Activated CD8-positive, alpha-beta T cell treated with anti-CD3 and anti-CD28 coated beads, Interleukin-2, amount 10 ng/mL, durations not matched to agents 7 days and 5 days (primary cell): ENCODE results near the gene IFT43. TPM values are rescaled to one million over a fixed set of nuclear protein-coding genes. Genes with fewer than 3 reads are reported as not detected.
A peak's percentile ranks its signal among the peaks of the same experiment; 100 is the strongest.

Experiments used
- ATAC-seq: fragments of 150-1000 bp; cut with Tn5 transposase; one replicate; pipeline ENCODE4 v1.10.0; 2021; ENCODE audit warnings: moderate library complexity
- CTCF ChIA-PET: fragments of 350-600 bp; sonication (Branson Sonifier 250); formaldehyde crosslinking; loops from one replicate; lab custom pipeline; 2021; ENCODE audit warnings: antibody characterized with exemption; lab: Charles Lee
- POLR2A ChIA-PET: fragments of 350-600 bp; sonication (Branson Sonifier 250); formaldehyde crosslinking; loops from one replicate; lab custom pipeline; 2021; ENCODE audit warnings: antibody characterized with exemption; lab: Charles Lee
- DNase-seq: peaks from one replicate; pipeline ENCODE4 v3.0.0-alpha.2; 2020
- H3K27ac Mint-ChIP-seq: one replicate; pipeline ENCODE4 v1.8.0; 2021; ENCODE audit warnings: mild to moderate bottlenecking, mixed read lengths
- H3K27me3 Mint-ChIP-seq: one replicate; pipeline ENCODE4 v1.8.0; 2021; ENCODE audit warnings: low read depth, mixed read lengths
- H3K36me3 Mint-ChIP-seq: one replicate; pipeline ENCODE4 v1.8.0; 2021; ENCODE audit warnings: low read depth, mixed read lengths
- H3K4me1 Mint-ChIP-seq: one replicate; pipeline ENCODE4 v1.8.0; 2021; ENCODE audit warnings: low read depth, mixed read lengths
- H3K4me3 Mint-ChIP-seq: one replicate; pipeline ENCODE4 v1.8.0; 2021; ENCODE audit warnings: mild to moderate bottlenecking, mixed read lengths
- H3K9me3 Mint-ChIP-seq: one replicate; pipeline ENCODE4 v1.8.0; 2022; ENCODE audit warnings: mixed read lengths; ENCODE audit not compliant: insufficient read depth
- total RNA-seq, 2 experiments: library from RNA; stranded (reverse); gene quantifications; one replicate each; pipeline ENCODE4 v1.2.3, GENCODE V29; 2021

The IFT43 gene
- total RNA-seq, 2 experiments from 2014 or later: 5.3 to 5.9 TPM

DNA sequence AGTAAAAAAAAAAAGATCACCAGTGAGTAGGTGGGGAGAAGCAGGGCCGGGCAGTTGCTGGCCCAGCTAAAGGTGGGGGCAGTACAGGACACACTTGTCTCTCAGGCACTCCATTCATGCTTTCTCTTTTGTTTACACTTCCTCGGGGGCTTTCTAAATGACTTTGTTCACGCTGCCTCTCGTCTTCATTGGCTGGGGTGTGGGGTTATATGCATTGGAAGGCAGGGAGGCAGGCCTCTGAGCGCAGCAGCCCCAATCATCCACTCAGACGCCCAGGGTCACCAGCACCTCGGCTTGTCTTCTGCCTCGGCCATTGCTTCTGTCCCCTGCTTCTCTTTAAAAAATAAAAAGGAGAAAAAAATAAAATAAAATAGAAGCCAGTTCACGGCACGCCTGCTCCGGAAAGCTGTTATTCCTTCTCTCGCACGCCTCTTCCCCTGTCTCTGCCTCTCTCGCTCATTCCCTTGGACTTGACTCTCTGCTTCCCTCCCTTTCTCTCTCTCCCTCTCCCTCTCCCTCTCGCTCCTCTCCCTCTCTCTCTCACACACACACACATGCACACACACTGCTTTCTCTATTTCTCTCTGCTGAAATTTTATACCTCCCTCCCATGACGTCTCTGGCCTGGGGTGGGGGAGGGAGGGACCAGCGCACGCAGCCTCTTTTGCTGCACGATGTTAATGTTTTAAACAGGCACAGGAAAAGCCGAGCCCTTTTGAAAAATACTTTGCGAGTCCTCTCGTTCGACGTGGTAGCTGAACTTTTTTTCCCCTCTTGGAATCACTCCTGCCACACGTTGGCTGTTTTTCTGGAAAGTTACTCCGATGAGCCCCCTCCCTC lies 3.9 kb upstream of the IFT43 start, which contains the start of gene TGFB3:
Gene TGFB3, minus strand, starts transcription at position 570 of the 840 bp plus-strand sequence. CDS start 1,102 bp downstream, outside the sequence.
- POLR2A ChIA-PET: interaction anchor here (1.3 to 1.4 kb wide), 3 partner anchors 8 to 321 kb away, joined by 3 to 4 read pairs (median 3); partner anchors contain the start of genes ERG28 and TTLL5

DNA sequence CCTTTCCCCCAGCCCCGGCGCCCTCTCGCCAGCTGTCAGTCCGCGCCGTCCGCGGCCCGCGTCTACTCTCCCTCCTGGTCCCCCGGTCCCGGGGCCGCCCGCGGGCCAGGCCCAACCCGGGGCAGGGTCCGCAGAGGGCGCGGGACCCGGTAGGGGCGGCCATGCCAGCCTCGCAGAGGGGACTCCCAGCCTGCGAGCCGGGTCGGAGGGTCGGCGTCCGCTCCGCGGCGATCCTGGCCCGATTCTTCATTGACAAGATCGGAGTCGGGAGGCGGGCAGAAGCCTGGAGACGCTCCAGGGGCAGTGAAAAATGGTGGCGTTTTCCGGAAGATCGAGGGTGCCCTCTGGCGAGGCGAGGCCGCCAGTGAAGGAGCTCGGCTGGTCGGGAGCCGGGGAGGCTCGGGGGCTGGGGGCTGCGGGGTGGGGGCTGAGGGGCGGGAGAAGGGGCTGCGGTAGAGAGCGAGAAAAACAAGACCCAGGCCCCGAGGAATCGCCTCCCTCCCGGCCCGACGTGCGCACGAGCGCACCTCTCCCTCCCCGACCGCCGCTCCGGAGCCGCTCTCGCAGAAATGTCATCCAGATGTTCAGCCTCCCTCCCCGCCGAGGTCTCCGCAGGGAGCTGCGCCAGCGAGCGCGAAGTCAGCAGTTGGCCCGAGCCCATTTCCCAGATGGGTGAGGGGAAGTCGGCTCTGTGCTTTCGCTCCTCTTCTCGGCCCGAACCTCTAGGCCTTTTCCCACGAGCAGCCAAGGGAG lies 3.1 kb upstream of the IFT43 start:
- peak; percentile 70 for ATAC-seq
- Mint-ChIP-seq H3K27ac (no peak overlapping the region), H3K4me3 (peak overlapping the region; percentile 69), H3K36me3 (no peaks in the 10 kb centered on the region), H3K27me3 (peaks cover 11% of the 10 kb centered on the region), H3K9me3 (no peaks in the 10 kb centered on the region), H3K4me1 (peaks cover 49% of the 10 kb centered on the region)
- POLR2A ChIA-PET: interaction anchor here (0.8 to 1.4 kb wide), 4 partner anchors 9 to 322 kb away, joined by 3 to 4 read pairs (median 3); partner anchors contain the start of genes ERG28 and TTLL5
- CTCF ChIA-PET: interaction anchor here (0.6 to 14.7 kb wide), 34 partner anchors 8 to 494 kb away, joined by 3 to 202 read pairs (median 4); no protein-coding TSS in a partner anchor
- DNase-seq: peak; percentile 80

More for the DNA sequence above, 3.9 kb upstream of the IFT43 start, which contains the start of gene TGFB3:
- DNase-seq (peak; percentile 65), ATAC-seq (peak; percentile 28)
- no peaks in the 10 kb centered on the region for H3K9me3 Mint-ChIP-seq
- CTCF ChIA-PET: interaction anchor here (0.9 to 14.7 kb wide), 12 partner anchors 9 to 493 kb away, joined by 3 to 202 read pairs (median 7); no protein-coding TSS in a partner anchor
- peaks cover 48% of the 10 kb centered on the region for H3K4me1 Mint-ChIP-seq
- peaks cover 11% of the 10 kb centered on the region for H3K27me3 Mint-ChIP-seq
- peak within 1 kb of the TSS; percentile 69 for H3K4me3 Mint-ChIP-seq
- no peaks in the 10 kb centered on the region for H3K36me3 Mint-ChIP-seq
- peak within 1 kb of the TSS; percentile 64 for H3K27ac Mint-ChIP-seq

DNA sequence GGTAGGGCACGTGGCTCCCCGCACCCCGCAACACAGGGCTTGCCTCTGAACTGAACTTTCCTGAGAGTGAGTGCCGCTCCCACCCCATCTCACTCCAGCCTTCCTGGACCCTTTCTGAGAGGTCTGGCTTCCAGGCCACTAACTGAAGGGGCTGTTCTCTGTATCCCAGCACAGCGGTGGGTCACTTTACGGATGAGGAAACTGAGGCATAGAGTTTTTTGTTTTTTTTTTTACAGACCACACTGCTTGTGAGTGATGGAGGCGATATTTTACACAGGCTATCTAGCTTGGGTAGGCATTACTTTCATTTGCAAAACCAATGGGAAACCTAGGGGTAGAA lies 2.6 kb upstream of the IFT43 start:
- ChIA-PET POLR2A (interaction anchor here (0.8 to 1.4 kb wide), 4 partner anchors 10 to 322 kb away, joined by 3 to 4 read pairs (median 3); partner anchors contain the start of genes ERG28 and TTLL5), CTCF (interaction anchor here (0.6 to 14.7 kb wide), 34 partner anchors 8 to 494 kb away, joined by 3 to 202 read pairs (median 4); no protein-coding TSS in a partner anchor)
- DNase-seq (no peak), ATAC-seq (no peak)
- Mint-ChIP-seq H3K27ac (no peak overlapping the region), H3K36me3 (no peaks in the 10 kb centered on the region), H3K27me3 (peaks cover 11% of the 10 kb centered on the region), H3K4me3 (peak overlapping the region; percentile 69), H3K9me3 (no peaks in the 10 kb centered on the region), H3K4me1 (peaks cover 49% of the 10 kb centered on the region)

DNA sequence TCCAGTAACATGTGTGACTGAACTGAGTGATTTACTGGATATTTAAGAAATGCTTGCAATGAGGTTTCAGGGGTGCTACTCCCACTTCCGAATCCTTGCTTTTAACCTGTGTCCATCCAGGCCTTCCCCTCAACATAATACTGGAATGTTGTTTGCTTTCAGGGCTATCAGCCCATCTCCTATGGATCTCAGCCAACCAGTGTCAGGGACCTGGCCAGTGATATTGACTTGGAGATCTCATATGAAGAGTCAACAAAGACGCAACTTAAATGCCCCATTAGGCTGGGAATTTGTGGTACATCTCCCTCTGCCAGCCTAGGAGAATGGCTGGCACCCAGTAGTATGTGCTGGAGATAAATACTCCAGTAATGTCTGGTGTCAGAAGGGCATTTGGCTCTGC lies 889 bp upstream of the IFT43 start:
- DNase-seq: no peak
- Mint-ChIP-seq H3K27me3 (peaks cover 11% of the 10 kb centered on the region), H3K36me3 (no peaks in the 10 kb centered on the region), H3K9me3 (no peaks in the 10 kb centered on the region), H3K27ac (no peak overlapping the region), H3K4me1 (peaks cover 34% of the 10 kb centered on the region), H3K4me3 (no peak overlapping the region)
- ChIA-PET POLR2A (no interaction called here), CTCF (interaction anchor here (1.1 to 14.7 kb wide), 5 partner anchors 12 to 408 kb away, joined by 3 to 202 read pairs (median 4); no protein-coding TSS in a partner anchor)
- no peak for ATAC-seq

DNA sequence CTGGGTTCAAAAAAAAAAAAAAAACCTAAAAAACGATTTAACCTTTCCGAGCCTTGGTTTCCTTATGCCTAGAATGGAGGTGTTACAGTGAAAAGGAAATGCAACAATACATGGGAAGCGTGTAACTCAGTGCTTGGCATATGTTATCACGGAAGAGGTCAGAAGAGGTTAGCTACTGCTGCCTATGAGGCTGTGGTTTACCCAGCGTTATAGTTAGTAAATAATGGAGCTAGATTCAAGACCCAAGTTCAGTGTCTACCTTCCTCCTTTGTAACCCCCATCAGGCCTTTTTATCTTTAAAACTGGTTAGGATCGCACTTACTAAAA lies 839 bp downstream of the IFT43 start:
- no peaks in the 10 kb centered on the region for H3K36me3 Mint-ChIP-seq
- peak overlapping the region; percentile 80 for H3K4me3 Mint-ChIP-seq
- DNase-seq (no peak), ATAC-seq (no peak)
- ChIA-PET CTCF (interaction anchor here (0.8 to 14.7 kb wide), 6 partner anchors 14 to 410 kb away, joined by 3 to 202 read pairs (median 4); no protein-coding TSS in a partner anchor), POLR2A (no interaction called here)
- peak overlapping the region; percentile 63 for H3K27ac Mint-ChIP-seq
- no peaks in the 10 kb centered on the region for H3K9me3 Mint-ChIP-seq
- H3K27me3 Mint-ChIP-seq: peaks cover 11% of the 10 kb centered on the region
- H3K4me1 Mint-ChIP-seq: peaks cover 20% of the 10 kb centered on the region

DNA sequence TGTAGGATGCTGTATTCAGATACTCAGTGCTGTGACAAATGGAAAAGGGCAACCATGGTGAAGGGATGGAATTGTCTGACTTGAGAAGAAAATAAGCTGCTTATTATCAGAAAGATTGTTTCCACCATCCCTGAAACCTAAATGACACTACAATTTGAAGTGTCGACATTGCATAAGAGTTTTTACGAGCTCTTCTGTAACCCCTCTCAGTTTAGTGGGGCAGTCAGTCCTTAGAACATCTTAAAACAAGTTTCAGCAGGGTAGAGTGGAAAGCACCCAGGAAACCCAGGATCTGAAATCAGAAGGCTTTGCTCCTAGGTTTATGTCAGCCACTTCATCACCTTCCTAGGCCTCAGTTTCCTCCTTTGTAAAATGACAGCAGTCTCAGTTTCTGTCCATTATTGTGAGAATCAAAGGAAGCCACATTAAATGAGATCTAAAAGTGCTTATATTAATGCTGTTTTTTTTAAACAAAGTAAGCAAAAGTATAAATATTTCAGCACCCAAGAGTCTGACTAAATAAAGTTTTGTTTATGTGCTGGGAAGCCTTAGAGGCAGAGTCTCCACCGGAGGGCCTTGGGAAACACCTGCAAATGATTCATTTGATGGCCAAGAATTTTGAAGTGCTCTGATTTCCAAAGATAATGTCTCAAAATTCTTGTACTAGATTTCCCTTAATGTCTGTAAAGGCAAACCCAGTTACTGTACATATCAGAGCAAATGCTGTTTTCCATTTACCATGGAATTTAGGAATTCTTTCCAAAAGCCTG lies 1.8 kb downstream of the IFT43 start:
- CTCF ChIA-PET: interaction anchor here (9.5 to 14.7 kb wide), 2 partner anchors 81 to 277 kb away, joined by 183 to 202 read pairs; no protein-coding TSS in a partner anchor
- ATAC-seq: no peak

DNA sequence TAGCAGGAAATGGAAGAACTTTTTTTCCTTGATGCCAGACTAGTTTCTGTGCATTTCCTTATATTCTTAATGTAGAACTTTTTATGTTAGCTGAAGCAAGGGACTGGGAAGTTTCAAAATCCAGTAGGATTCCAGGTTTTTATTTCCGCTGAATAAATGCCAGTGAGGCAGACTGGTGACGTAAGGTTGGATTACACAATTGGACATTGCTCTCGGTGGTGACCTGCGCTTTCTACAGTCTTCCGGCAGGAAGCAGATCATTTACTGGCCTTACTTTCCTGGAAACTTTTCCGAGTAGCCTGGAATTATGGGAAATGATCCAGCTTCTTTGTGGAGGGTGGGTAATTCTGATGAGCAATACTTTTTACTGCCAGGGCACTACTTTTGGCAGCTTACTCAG lies 3.6 kb downstream of the IFT43 start:
- ChIA-PET CTCF (no interaction called here), POLR2A (no interaction called here)
- no peak for ATAC-seq
- no peak overlapping the region for H3K27ac Mint-ChIP-seq
- no peaks in the 10 kb centered on the region for H3K9me3 Mint-ChIP-seq
- no peaks in the 10 kb centered on the region for H3K36me3 Mint-ChIP-seq
- no peak for DNase-seq
- H3K4me1 Mint-ChIP-seq: peaks cover 17% of the 10 kb centered on the region
- H3K4me3 Mint-ChIP-seq: no peak overlapping the region
- peaks cover 5% of the 10 kb centered on the region for H3K27me3 Mint-ChIP-seq

More for the DNA sequence above, 1.8 kb downstream of the IFT43 start:
- Mint-ChIP-seq H3K4me1 (peaks cover 14% of the 10 kb centered on the region), H3K4me3 (no peak overlapping the region), H3K36me3 (no peaks in the 10 kb centered on the region), H3K27ac (no peak overlapping the region), H3K9me3 (no peaks in the 10 kb centered on the region), H3K27me3 (peaks cover 11% of the 10 kb centered on the region)
- DNase-seq: no peak
- POLR2A ChIA-PET: interaction anchor here (0.9 kb wide), 1 partner anchor 81 kb away, joined by 3 read pairs; no protein-coding TSS in a partner anchor

DNA sequence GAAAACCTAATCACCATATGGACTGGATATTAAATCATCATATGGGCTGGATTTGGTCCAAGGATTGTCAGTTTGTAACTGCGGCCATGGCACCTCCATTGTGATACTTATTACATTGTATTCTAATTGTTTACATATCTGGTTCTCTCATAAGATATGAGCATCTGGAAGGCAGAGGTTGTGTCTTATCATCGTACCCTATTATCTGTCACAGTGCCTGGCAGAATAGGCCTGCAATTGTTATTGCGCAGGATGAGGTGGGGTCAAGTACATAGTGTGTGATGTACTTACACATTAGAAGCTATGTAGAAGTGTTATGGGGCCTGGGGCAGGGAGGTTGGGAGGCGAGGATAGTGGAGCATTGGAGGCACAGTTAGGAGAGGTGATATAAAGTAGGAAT lies 4.7 kb downstream of the IFT43 start:
- no peak overlapping the region for H3K4me3 Mint-ChIP-seq
- DNase-seq (no peak), ATAC-seq (no peak)
- no peaks in the 10 kb centered on the region for H3K36me3 Mint-ChIP-seq
- no peak overlapping the region for H3K27ac Mint-ChIP-seq
- POLR2A ChIA-PET: interaction anchor here (0.6 kb wide), 1 partner anchor 66 kb away, joined by 3 read pairs; no protein-coding TSS in a partner anchor
- no peaks in the 10 kb centered on the region for H3K9me3 Mint-ChIP-seq
- peaks cover 17% of the 10 kb centered on the region for H3K4me1 Mint-ChIP-seq
- CTCF ChIA-PET: interaction anchor here (0.7 to 1.7 kb wide), 2 partner anchors 9 to 11 kb away, joined by 3 to 5 read pairs; partner anchors contain the start of gene TGFB3
- H3K27me3 Mint-ChIP-seq: no peaks in the 10 kb centered on the region

DNA sequence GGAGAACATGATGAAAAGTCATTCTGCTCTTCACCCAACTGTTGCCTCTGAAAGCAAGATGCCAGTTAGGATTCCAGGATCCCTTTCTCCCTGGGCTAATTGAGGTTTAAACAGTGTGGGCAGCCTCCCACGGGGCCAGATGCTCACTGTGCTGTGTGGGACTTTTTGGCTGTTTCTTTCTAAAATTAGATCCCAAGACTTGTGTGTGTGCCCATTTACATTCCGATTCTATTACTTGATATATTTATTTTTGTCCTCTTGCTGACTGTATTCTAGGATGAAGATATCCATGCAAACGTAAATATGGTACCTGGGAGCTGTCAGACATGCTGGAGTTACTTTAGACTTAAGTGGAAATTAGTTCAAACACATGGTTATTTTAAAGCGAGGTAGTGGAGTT lies 6.2 kb downstream of the IFT43 start:
- Mint-ChIP-seq H3K36me3 (no peaks in the 10 kb centered on the region), H3K27me3 (no peaks in the 10 kb centered on the region), H3K9me3 (no peaks in the 10 kb centered on the region), H3K27ac (no peak overlapping the region), H3K4me1 (peaks cover 5% of the 10 kb centered on the region), H3K4me3 (no peak overlapping the region)
- CTCF ChIA-PET: interaction anchor here (1.1 kb wide), 1 partner anchor 9 kb away, joined by 4 read pairs; no protein-coding TSS in a partner anchor
- POLR2A ChIA-PET: no interaction called here
- no peak for ATAC-seq
- DNase-seq: no peak

DNA sequence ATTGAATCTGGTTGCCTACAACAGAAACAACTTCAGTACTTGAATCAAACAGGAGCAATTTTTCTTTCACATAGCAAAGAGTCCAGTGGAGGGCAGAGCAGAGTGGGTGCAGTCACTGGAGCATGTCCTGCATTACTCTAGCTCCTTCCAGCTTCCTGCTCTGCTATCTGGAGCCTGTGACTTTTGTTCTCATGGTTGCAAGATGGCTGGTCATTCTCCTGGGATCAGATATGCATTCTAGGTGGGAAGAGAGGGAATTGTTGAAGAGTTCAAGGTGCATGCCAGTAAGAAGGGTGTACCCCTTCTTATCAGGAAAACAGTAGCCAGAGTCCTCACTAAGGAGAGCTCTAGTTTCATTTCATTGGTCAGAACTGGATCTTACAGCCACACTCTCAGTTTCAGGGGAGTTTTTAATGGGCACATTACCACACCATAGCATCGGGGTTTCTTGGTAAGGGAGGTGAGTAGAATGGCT lies 8.0 kb downstream of the IFT43 start:
- DNase-seq (no peak), ATAC-seq (no peak)
- no peaks in the 10 kb centered on the region for H3K27me3 Mint-ChIP-seq
- no peaks in the 10 kb centered on the region for H3K36me3 Mint-ChIP-seq
- ChIA-PET CTCF (interaction anchor here (1.8 kb wide), 1 partner anchor 88 kb away, joined by 4 read pairs; no protein-coding TSS in a partner anchor), POLR2A (interaction anchor here (0.8 to 1.2 kb wide), 2 partner anchors 14 to 292 kb away, joined by 3 read pairs; no protein-coding TSS in a partner anchor)
- no peaks in the 10 kb centered on the region for H3K9me3 Mint-ChIP-seq
- H3K4me3 Mint-ChIP-seq: no peak overlapping the region
- H3K27ac Mint-ChIP-seq: no peak overlapping the region
- H3K4me1 Mint-ChIP-seq: peaks cover 5% of the 10 kb centered on the region
